ENCODE measurements around the gene MEIS2. TPM values are rescaled to one million over a fixed set of nuclear protein-coding genes. Genes with fewer than 3 reads are reported as not detected.
A peak's percentile ranks its signal among the peaks of the same experiment; 100 is the strongest.

The MEIS2 gene
- total RNA-seq, 2 experiments from 2014 or later, result 0.14 TPM; not detected in 1

DNA sequence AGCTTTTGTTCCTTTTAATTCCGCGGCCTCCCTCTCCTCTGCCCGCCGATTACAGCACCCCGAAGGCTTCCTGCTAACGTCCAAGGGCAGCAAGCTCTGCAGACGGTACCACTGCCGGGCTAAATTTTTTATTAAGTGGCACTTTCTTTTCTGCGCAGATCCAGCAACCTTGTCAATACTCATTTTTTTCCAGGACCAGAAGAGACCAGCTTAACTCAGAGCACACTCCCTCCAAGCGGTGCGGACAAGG lies 542 bp upstream of the MEIS2 start:
- peak overlapping the region; percentile 25 for H3K27ac Mint-ChIP-seq
- POLR2A ChIA-PET, result no interaction called here
- intact Hi-C loops (cut with micrococcal nuclease), result no loop called here
- peak; percentile 24 for ATAC-seq
- peak overlapping the region; percentile 76 for H3K4me3 Mint-ChIP-seq
- CTCF ChIA-PET, result no interaction called here
- TF ChIP-seq, protein P1, sequence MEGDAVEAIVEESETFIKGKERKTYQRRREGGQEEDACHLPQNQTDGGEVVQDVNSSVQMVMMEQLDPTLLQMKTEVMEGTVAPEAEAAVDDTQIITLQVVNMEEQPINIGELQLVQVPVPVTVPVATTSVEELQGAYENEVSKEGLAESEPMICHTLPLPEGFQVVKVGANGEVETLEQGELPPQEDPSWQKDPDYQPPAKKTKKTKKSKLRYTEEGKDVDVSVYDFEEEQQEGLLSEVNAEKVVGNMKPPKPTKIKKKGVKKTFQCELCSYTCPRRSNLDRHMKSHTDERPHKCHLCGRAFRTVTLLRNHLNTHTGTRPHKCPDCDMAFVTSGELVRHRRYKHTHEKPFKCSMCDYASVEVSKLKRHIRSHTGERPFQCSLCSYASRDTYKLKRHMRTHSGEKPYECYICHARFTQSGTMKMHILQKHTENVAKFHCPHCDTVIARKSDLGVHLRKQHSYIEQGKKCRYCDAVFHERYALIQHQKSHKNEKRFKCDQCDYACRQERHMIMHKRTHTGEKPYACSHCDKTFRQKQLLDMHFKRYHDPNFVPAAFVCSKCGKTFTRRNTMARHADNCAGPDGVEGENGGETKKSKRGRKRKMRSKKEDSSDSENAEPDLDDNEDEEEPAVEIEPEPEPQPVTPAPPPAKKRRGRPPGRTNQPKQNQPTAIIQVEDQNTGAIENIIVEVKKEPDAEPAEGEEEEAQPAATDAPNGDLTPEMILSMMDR (IDR thresholded peaks at IDR 0.05), result no peak
- DNase-seq, result peak; percentile 26
- H3K9me3 Mint-ChIP-seq, result peaks cover 7% of the 10 kb centered on the region
- H3K36me3 Mint-ChIP-seq (ENCODE audit: low read depth), result peaks cover 11% of the 10 kb centered on the region
- peaks cover 80% of the 10 kb centered on the region for H3K27me3 Mint-ChIP-seq
- H3K4me1 Mint-ChIP-seq (ENCODE audit: low read depth), result peaks cover 42% of the 10 kb centered on the region

DNA sequence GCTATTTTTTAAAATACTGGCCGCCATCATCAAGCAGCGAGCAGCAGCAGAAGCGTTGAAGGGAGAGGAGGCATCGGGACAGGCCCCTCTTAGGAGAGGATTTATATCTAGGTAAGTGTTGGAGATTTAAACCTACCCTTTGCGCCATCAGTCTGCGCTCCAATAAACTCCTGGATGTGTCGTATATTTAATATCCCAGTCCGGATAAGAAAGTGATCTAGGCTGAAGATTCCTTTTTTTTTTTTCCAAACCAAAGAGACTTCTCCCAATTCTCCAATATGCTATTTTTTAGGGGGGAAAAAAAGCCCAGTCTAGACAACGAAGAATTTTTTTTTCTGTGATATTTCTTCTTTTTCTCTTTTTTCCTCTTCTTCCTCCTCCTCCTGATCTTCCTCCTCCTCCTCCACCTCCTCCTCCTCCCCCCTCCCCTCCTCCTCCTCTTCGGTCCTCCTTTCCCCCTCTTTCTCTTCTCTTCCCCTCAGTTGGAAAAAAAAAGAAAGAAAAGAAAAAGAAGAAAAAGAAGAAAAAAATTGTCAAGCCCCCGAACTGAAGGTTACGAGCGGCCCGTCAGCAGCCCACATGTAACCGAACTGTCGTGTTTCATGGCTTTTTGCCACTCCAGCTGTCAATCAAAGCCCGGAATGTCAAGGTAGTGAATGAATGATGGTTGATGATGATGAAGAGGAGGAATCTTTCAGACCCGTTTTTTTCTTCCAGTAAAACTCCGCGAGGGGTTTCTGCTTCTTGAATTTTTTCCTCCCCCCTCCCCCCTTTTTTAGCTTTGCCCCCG lies 835 bp downstream of the MEIS2 start:
- H3K4me1 Mint-ChIP-seq (ENCODE audit: low read depth), result peaks cover 42% of the 10 kb centered on the region
- H3K27ac Mint-ChIP-seq, result no peak overlapping the region
- POLR2A ChIA-PET, result no interaction called here
- H3K9me3 Mint-ChIP-seq, result peaks cover 7% of the 10 kb centered on the region
- intact Hi-C loops (cut with micrococcal nuclease), result loop anchor here (5.0 kb wide), 1 partner anchor 217 kb away; no protein-coding TSS in a partner anchor
- DNase-seq, result peak; percentile 15
- peak overlapping the region; percentile 76 for H3K4me3 Mint-ChIP-seq
- H3K36me3 Mint-ChIP-seq (ENCODE audit: low read depth), result peaks cover 11% of the 10 kb centered on the region
- ATAC-seq, result peak; percentile 20
- TF ChIP-seq, protein P1 (IDR thresholded peaks at IDR 0.05), result no peak
- H3K27me3 Mint-ChIP-seq, result peaks cover 81% of the 10 kb centered on the region
- CTCF ChIA-PET, result no interaction called here

DNA sequence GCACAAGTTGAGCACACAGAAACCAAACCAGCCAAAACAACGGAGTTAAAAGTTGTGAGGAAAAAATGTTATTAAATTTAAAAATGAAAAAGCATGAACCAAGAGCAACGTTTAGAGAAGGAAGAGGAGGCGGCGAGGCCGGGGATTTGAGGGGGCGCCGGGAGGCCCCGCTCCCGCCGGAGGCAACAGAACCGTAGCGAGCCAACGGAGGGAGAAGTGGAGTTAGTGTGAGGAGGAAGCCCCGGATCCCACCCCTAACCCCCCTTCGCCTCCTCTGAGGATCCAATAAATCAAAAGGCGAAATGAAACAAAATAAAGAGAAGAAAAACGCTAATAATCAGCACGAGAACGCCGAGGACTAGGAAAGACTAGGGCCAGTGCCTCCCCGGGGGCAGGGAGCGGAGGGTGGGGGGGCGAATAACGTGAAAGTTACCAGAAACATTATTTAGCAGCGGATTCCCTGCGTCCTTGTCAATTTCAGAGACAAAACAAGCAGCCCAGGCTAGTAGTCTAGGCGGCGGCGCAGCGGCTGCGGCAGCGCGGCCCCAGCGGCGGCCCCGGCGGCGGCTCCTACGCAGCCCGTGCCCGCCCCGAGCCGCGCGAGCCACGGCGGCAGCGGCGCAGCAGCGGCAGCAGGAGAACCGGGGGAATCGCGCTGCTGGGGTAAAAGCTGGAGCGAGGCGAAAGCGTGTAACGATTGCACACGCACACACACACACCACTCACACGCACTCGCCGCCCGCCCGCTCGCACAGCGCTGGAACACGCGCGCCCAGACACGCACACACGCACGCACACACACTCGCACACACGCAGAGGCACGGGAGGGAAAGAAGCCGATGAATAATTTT lies 1.7 kb downstream of the MEIS2 start:
- intact Hi-C loops (cut with micrococcal nuclease), result loop anchor here (5.0 kb wide), 1 partner anchor 216 kb away; no protein-coding TSS in a partner anchor
- peaks cover 9% of the 10 kb centered on the region for H3K36me3 Mint-ChIP-seq (ENCODE audit: low read depth)
- peak overlapping the region; percentile 76 for H3K4me3 Mint-ChIP-seq
- H3K27ac Mint-ChIP-seq, result no peak overlapping the region
- peaks cover 5% of the 10 kb centered on the region for H3K9me3 Mint-ChIP-seq
- TF ChIP-seq, protein P1 (IDR thresholded peaks at IDR 0.05), result no peak
- ATAC-seq (peak; percentile 69), DNase-seq (peak; percentile 23)
- CTCF ChIA-PET, result no interaction called here
- H3K4me1 Mint-ChIP-seq (ENCODE audit: low read depth), result peaks cover 42% of the 10 kb centered on the region
- peaks cover 78% of the 10 kb centered on the region for H3K27me3 Mint-ChIP-seq
- POLR2A ChIA-PET, result no interaction called here

- ATAC-seq (no peak), DNase-seq (no peak)
- peak overlapping the region; percentile 68 for H3K4me3 Mint-ChIP-seq
- CTCF ChIA-PET, result no interaction called here
- peaks cover 80% of the 10 kb centered on the region for H3K27me3 Mint-ChIP-seq
- peaks cover 4% of the 10 kb centered on the region for H3K9me3 Mint-ChIP-seq
- POLR2A ChIA-PET, result no interaction called here
- TF ChIP-seq, protein P1 (IDR thresholded peaks at IDR 0.05), result no peak
- peaks cover 37% of the 10 kb centered on the region for H3K4me1 Mint-ChIP-seq (ENCODE audit: low read depth)
- intact Hi-C loops (cut with micrococcal nuclease), result loop anchor here (5.0 kb wide), 1 partner anchor 215 kb away; no protein-coding TSS in a partner anchor
- no peak overlapping the region for H3K27ac Mint-ChIP-seq
- peaks cover 6% of the 10 kb centered on the region for H3K36me3 Mint-ChIP-seq (ENCODE audit: low read depth)
Observed at GRCh38 chr15:37097144-37097919, 3.0 kb downstream of the MEIS2 start.

Measured in activated CD8-positive, alpha-beta T cell treated with anti-CD3 and anti-CD28 coated beads for 36 hours (primary cell).